Gastroesophageal sphincter (tissue), 3 donors: ENCODE results near the gene ASB2.

Source experiments
- CTCF ChIP-seq, 4 experiments: fragments of 200-600 bp in 2 of 4; fragments of 450-650 bp in 2 of 4; sonication (generic) in 1 of 4; IDR thresholded peaks; one replicate each; pipeline ENCODE4 v1.5.1; 2017 to 2019; ENCODE audit warnings: antibody characterized with exemption in 4 of 4, mild to moderate bottlenecking in 2 of 4, moderate library complexity in 2 of 4
- POLR2A ChIP-seq, 2 donors: fragments of 450-650 bp; IDR thresholded peaks; one replicate each; pipeline ENCODE4 v1.6.1; 2017; ENCODE audit warnings: antibody characterized with exemption in 2 of 2, mild to moderate bottlenecking in 2 of 2, moderate library complexity in 1 of 2

GRCh38 chr14:93888995-93889394, 87.4 kb downstream of the ASB2 start:
- TF ChIP-seq CTCF (IDR thresholded peaks at IDR 0.05) (no peak), POLR2A (IDR thresholded peaks at IDR 0.05) (no peak)
